Endothelial cell of umbilical vein (primary cell): ENCODE measurements around the gene CXorf38. TPM values are rescaled to one million over a fixed set of nuclear protein-coding genes. Genes with fewer than 3 reads are reported as not detected.

ENCODE experiments used
- BruUV-seq: library from RNA; stranded (reverse); fragments of 400-500 nt; replicated peaks from 2 replicates; lab custom pipeline; 2021; lab: Mats Ljungman, UMichigan
- CTCF ChIA-PET: fragments of 300-600, 350-600 bp; sonication (Branson Sonifier 250); formaldehyde crosslinking; loops from one replicate; lab custom pipeline; 2021; ENCODE audit warnings: antibody characterized with exemption, inconsistent platforms; lab: Charles Lee
- POLR2A ChIA-PET: fragments of 300-600, 350-600 bp; sonication (Branson Sonifier 250); formaldehyde crosslinking; loops from one replicate; lab custom pipeline; 2021; ENCODE audit warnings: antibody characterized with exemption, inconsistent platforms; lab: Charles Lee
- DNase-seq: peaks from one replicate; pipeline ENCODE4 v3.0.0-alpha.2; 2011; ENCODE audit warnings: low read depth, low spot score
- FAIRE-seq: peaks from 2 replicates; lab custom pipeline; 2011; peaks lifted over from hg19 to GRCh38; lab: Jason Lieb, UNC
- H2AFZ ChIP-seq: 2 replicates; pipeline ENCODE4 v1.6.0; 2012; ENCODE audit warnings: low read depth, low read length, control low read depth, inconsistent platforms
- H3K27ac ChIP-seq: 2 replicates; pipeline ENCODE4 v1.5.1; 2011; ENCODE audit warnings: low read depth, mild to moderate bottlenecking, control low read depth, low read length, moderate library complexity; ENCODE audit not compliant: insufficient read depth
- H3K27me3 ChIP-seq, 2 experiments: 2 replicates each; pipeline versions ENCODE4 v1.6.0 to v1.6.1; 2011; ENCODE audit warnings: low read length in 2 of 2, mixed read lengths in 1 of 2; ENCODE audit not compliant: control insufficient read depth in 2 of 2, insufficient read depth in 2 of 2
- H3K36me3 ChIP-seq, 2 experiments: 2 replicates in 1 of 2; 3 replicates in 1 of 2; pipeline ENCODE4 v1.5.1; 2011; ENCODE audit warnings: low read length in 2 of 2, mild to moderate bottlenecking in 1 of 2, moderate library complexity in 1 of 2; ENCODE audit not compliant: control insufficient read depth in 2 of 2, insufficient read depth in 2 of 2; ENCODE audit errors: extremely low read depth in 1 of 2
- H3K4me1 ChIP-seq: 3 replicates; pipeline ENCODE4 v1.5.1; 2011; ENCODE audit warnings: mild to moderate bottlenecking, low read length; ENCODE audit not compliant: control insufficient read depth, insufficient read depth; ENCODE audit errors: extremely low read depth
- H3K4me2 ChIP-seq: 2 replicates; pipeline ENCODE4 v1.6.1; 2011; ENCODE audit warnings: low read length, control low read depth, mixed read lengths; ENCODE audit not compliant: insufficient read depth
- H3K4me3 ChIP-seq, 3 experiments: fragments of 200-600 bp in 1 of 3; sonication (generic), shearing (Covaris generic) in 1 of 3; replicated peaks in 1 of 3; 2 replicates each; pipeline ENCODE4 v1.5.1; 2011 to 2016; ENCODE audit warnings: control low read depth in 3 of 3, low read length in 3 of 3, mild to moderate bottlenecking in 2 of 3, inconsistent platforms in 1 of 3, low read depth in 1 of 3, moderate library complexity in 1 of 3; ENCODE audit not compliant: insufficient read depth in 1 of 3
- H3K79me2 ChIP-seq: 2 replicates; pipeline ENCODE4 v1.6.0; 2012; ENCODE audit warnings: low read length, inconsistent platforms; ENCODE audit not compliant: control insufficient read depth, insufficient read depth
- H3K9ac ChIP-seq: replicated peaks from 2 replicates; pipeline ENCODE3; 2011; ENCODE audit warnings: low read length, control low read depth; ENCODE audit not compliant: insufficient read depth; ENCODE audit errors: extremely low read depth
- H3K9me1 ChIP-seq: replicated peaks from 3 replicates; pipeline ENCODE4 v1.6.0; 2011; ENCODE audit warnings: mild to moderate bottlenecking, low read length; ENCODE audit not compliant: control insufficient read depth, insufficient read depth; ENCODE audit errors: extremely low read depth
- H3K9me3 ChIP-seq: replicated peaks from 2 replicates; pipeline ENCODE4 v1.5.1; 2012; ENCODE audit warnings: low read length, inconsistent platforms; ENCODE audit not compliant: control insufficient read depth, insufficient read depth
- H4K20me1 ChIP-seq: replicated peaks from 2 replicates; pipeline ENCODE3; 2011; ENCODE audit warnings: mild to moderate bottlenecking, low read length; ENCODE audit not compliant: control insufficient read depth, insufficient read depth; ENCODE audit errors: extremely low read depth
- GATA2 ChIP-seq: IDR thresholded peaks from 2 replicates; pipeline ENCODE4 v1.7.0; 2011; ENCODE audit warnings: low read depth, mild to moderate bottlenecking, moderate library complexity, mixed read lengths, low read length; ENCODE audit not compliant: insufficient read length, insufficient read depth
- dilution Hi-C: fragments of 300-500 bp; cut with MboI; formaldehyde crosslinking; loops from one replicate; pipeline ENCODE4 v1.15.0; 2019; ENCODE audit warnings: low sequenced_read_pairs; ENCODE audit not compliant: extremely low pct_ligation_motif_present
- intact Hi-C: fragments of 100-400 bp; cut with micrococcal nuclease; formaldehyde crosslinking; loops from one replicate; pipeline ENCODE4 v1.10.0; 2022
- polyA plus RNA-seq, 4 experiments: library from polyadenylated mRNA; depleted of rRNA in 3 of 4; stranded (reverse) in 3 of 4; unstranded in 1 of 4; fragments of >200 nt; gene quantifications; 2 replicates each; pipeline versions ENCODE4 v1.2.1 to v1.2.3, GENCODE V29; 2011 to 2012; ENCODE audit warnings: missing spikeins in 1 of 4
- total RNA-seq: library from RNA; stranded (reverse); gene quantifications from 2 replicates; pipeline ENCODE4 v1.2.3, GENCODE V29; 2021
- TF ChIP-seq, protein P1 (sequence below), 2 donors: IDR thresholded peaks; 1 replicate in 1 of 2; 2 replicates in 1 of 2; pipeline ENCODE4 v1.5.1; 2011; ENCODE audit warnings: low read length in 2 of 2, mild to moderate bottlenecking in 2 of 2, moderate library complexity in 2 of 2, control low read depth in 1 of 2, inconsistent platforms in 1 of 2, low read depth in 1 of 2; ENCODE audit not compliant: insufficient read depth in 1 of 2; ENCODE audit errors: extremely low read depth in 1 of 2

The CXorf38 gene
- total and polyA plus RNA-seq, 2 donors (not counting 3 experiments of a cell fraction or from before 2014, with no cell fraction given): 5.9 to 12.4 TPM

DNA sequence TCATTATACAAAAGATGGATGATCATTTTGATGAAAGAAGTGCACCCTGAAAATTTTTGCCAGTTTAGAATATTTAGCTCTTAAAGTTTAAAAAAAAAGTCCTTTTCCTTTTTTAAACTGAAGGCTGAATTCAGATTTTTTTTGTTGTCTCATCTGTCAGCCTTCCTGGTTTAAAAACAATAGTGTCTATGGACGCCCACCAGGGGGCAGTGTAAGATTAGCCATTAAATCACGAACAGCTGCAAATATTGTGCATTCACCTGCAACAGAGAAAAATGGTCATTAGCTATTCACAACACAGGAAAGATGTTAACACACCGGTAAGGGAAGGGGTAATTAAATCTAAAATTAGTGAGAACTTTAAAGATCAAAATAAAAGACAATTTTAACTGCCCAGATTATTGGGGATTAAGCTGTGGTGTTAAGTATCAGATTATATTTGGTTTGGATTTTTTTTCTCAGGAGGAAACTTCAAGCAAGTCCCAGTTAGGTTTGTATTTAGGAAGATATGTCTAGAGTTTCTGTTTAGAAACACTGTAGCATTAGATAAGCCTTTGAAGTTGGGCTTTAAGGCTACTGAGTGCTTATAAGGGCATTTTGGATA, 4.4 kb upstream of the CXorf38 start:
- Histone ChIP-seq H3K79me2 (peaks cover 6% of the 10 kb centered on the region), H3K9me1 (no peaks in the 10 kb centered on the region), H2AFZ (no peak overlapping the region), H3K9ac (no peak overlapping the region), H3K27me3 (no peaks in the 10 kb centered on the region), H3K4me3 (no peak overlapping the region), H3K9me3 (no peaks in the 10 kb centered on the region), H3K4me1 (no peaks in the 10 kb centered on the region), H3K27ac (no peak overlapping the region), H3K4me2 (no peak overlapping the region), H4K20me1 (no peaks in the 10 kb centered on the region), H3K36me3 (peaks cover 0 to 6% of the 10 kb centered on the region in 2 experiments)
- intact Hi-C loops: loop anchor here (1.0 to 5.0 kb wide), 5 partner anchors 107 to 466 kb away; partner anchors contain the start of gene USP9X
- ChIA-PET POLR2A (no interaction called here), CTCF (interaction anchor here (0.6 to 3.9 kb wide), 26 partner anchors 17 to 601 kb away, joined by 3 to 68 read pairs (median 4); no protein-coding TSS in a partner anchor)
- dilution Hi-C loops: no loop called here
- TF ChIP-seq GATA2: no peak
- TF ChIP-seq, protein P1, sequence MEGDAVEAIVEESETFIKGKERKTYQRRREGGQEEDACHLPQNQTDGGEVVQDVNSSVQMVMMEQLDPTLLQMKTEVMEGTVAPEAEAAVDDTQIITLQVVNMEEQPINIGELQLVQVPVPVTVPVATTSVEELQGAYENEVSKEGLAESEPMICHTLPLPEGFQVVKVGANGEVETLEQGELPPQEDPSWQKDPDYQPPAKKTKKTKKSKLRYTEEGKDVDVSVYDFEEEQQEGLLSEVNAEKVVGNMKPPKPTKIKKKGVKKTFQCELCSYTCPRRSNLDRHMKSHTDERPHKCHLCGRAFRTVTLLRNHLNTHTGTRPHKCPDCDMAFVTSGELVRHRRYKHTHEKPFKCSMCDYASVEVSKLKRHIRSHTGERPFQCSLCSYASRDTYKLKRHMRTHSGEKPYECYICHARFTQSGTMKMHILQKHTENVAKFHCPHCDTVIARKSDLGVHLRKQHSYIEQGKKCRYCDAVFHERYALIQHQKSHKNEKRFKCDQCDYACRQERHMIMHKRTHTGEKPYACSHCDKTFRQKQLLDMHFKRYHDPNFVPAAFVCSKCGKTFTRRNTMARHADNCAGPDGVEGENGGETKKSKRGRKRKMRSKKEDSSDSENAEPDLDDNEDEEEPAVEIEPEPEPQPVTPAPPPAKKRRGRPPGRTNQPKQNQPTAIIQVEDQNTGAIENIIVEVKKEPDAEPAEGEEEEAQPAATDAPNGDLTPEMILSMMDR (IDR thresholded peaks at IDR 0.05; ENCODE audit: extremely low read depth in 1 of 2, insufficient read depth in 1 of 2, low read depth in 1 of 2, low read length in 2 of 2): peak; percentile 18 to 28
- peak; percentile 88 for FAIRE-seq
- DNase-seq: peak; percentile 61
- no TSS peak for BruUV-seq
